Inferior parietal cortex (tissue), 1 donor: Measurements from ENCODE around the gene ENTPD1.
"Not testable (repeated sequence)": the region's sequence is repeated elsewhere in the genome, so short reads cannot be mapped to it uniquely, and the experiment has no call there.

Source experiments
- DNase-seq: peaks from one replicate; pipeline ENCODE4 v3.0.0-alpha.2; 2016; ENCODE audit errors: extremely low spot score

ENTPD1 gene, protein sequence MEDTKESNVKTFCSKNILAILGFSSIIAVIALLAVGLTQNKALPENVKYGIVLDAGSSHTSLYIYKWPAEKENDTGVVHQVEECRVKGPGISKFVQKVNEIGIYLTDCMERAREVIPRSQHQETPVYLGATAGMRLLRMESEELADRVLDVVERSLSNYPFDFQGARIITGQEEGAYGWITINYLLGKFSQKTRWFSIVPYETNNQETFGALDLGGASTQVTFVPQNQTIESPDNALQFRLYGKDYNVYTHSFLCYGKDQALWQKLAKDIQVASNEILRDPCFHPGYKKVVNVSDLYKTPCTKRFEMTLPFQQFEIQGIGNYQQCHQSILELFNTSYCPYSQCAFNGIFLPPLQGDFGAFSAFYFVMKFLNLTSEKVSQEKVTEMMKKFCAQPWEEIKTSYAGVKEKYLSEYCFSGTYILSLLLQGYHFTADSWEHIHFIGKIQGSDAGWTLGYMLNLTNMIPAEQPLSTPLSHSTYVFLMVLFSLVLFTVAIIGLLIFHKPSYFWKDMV

DNA sequence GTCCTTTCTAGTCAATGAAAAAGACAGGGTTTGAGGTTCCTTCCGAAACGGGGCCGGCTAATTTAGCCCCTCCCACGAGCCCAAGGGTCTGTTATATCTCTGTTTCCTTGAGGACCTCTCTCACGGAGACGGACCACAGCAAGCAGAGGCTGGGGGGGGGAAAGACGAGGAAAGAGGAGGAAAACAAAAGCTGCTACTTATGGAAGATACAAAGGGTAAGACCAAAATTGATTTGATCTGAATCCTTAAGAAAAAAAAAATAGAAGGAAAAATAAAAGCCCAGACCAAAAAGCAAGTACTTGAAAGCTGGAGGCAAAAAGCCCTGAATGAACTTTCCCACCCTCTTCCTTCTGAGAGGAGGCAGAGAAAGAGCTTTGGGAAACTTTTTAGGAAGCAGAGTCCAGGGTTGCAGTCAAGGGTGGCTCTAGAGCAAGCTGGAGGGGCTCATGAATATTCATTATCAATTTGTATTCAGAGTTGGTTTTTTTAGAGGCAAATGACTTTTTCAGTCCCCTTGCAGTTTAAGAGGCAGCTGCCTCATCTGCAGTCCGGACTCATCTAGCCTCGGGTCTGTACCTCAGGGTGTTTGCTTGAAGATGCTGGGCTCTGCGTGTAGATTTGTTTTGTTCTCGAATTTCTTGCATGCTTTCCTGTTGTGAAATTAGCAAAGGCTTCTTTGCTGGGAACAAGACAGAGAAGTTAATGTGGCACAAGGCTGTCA is at the start of gene ENTPD1:
TSS of gene ENTPD1 (plus strand) at position 123 of the 721 bp plus-strand sequence. CDS start at position 200, 77 bp downstream.
- DNase-seq: peak; percentile 13

GRCh38 chr10:95706573-95706972 is 49.4 kb upstream of the ENTPD1 start:
- no peak for DNase-seq

GRCh38 chr10:95706990-95707389 is 49.0 kb upstream of the ENTPD1 start:
- DNase-seq: no peak

GRCh38 chr10:95711492-95711891 is 44.5 kb upstream of the ENTPD1 start:
- no peak for DNase-seq

DNA sequence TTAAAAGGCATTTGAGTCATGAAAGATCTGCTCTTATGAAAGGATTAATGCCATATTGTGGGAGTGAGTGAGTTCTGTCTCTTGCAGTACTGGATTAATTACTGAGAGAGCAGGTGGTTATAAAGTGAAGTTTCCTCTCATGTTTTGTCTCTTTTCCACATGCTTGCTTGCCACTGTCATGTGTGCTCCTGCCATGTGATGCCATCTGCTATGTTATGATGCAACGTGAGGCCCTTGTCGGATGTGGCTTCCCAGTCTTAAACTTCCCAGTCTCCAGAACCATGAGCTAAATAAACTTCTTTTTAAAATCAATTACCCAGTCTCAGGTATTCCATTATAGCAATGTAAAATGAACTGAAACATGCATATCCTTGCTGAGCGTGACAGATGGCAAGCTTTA is 39.5 kb upstream of the ENTPD1 start:
- no peak for DNase-seq

GRCh38 chr10:95716866-95717265 is 39.1 kb upstream of the ENTPD1 start:
- no peak for DNase-seq

GRCh38 chr10:95720745-95721144 is 35.2 kb upstream of the ENTPD1 start:
- DNase-seq: not testable (repeated sequence)

DNA sequence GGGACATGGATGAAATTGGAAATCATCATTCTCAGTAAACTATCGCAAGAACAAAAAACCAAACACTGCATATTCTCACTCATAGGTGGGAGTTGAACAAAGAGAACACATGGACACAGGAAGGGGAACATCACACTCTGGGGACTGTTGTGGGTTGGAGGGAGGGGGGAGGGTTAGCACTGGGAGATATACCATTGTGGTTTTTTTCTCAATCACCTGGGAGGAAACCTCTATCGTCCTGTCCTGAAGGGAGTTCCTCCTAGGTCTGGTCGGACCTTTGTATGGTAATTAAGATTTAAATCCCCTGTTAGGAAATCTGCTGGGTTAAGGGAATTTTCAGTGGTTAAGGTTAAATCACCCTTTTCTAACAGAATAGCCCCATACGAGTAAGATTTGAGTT is 33.5 kb upstream of the ENTPD1 start:
- not testable (repeated sequence) for DNase-seq

DNA sequence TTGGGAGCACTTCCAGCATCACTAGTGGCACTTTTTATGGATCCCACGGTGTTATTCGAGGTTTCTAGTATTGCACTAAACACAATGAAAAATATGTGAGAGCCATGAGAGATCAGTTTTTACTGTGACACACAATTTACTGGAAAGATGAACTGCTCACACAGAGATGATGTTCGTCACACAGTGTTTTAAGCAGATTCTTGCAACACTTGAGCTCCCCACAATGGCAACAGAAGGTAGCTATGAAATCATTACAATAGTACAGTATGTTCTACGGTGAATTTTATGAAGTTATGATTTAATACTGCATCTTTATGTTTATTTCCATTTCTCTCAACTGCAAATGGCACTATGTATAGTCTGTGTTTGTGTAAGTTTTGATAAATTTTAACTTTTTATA is 27.4 kb upstream of the ENTPD1 start:
- no peak for DNase-seq

- DNase-seq: no peak
Measured at GRCh38 chr10:95729323-95730055, 26.5 kb upstream of the ENTPD1 start.

GRCh38 chr10:95730233-95730632 is 25.7 kb upstream of the ENTPD1 start:
- no peak for DNase-seq

- not testable (repeated sequence) for DNase-seq
Measured at GRCh38 chr10:95732907-95733306, 23.1 kb upstream of the ENTPD1 start.

- no peak for DNase-seq
Measured at GRCh38 chr10:95739056-95739455, 16.9 kb upstream of the ENTPD1 start.

GRCh38 chr10:95741807-95742467 is 14.0 kb upstream of the ENTPD1 start:
- DNase-seq: no peak

GRCh38 chr10:95742485-95742884 is 13.5 kb upstream of the ENTPD1 start:
- no peak for DNase-seq

- DNase-seq: no peak
Measured at GRCh38 chr10:95742962-95743535, 12.9 kb upstream of the ENTPD1 start.

- DNase-seq: no peak
Measured at GRCh38 chr10:95745501-95745900, 10.5 kb upstream of the ENTPD1 start.

DNA sequence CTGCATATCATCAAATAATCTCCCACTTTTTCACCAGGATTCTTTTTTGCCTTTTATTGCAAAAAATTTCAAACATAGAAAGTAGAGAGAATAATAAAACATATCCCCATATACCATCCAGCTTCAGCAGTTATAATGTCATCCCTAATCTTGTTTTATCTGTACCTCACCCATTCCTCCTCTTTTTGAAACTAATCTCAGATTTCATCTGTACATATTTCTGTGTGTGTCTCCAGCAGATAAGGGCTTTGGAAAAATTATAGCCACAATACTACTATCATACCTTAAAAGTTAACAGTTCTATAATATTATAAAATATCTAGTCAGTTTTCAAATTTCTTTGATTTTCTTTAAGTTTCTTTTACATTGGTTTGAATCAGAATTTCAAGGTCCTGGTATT is 7.6 kb upstream of the ENTPD1 start:
- no peak for DNase-seq

- DNase-seq: no peak
Measured at GRCh38 chr10:95755511-95756004, 405 bp upstream of the ENTPD1 start.

- DNase-seq: peak; percentile 24
Measured at GRCh38 chr10:95756809-95757684, 1.1 kb downstream of the ENTPD1 start.
